GM12873 (cell line): Measurements from ENCODE around the gene DLX1.

Experiments used
- CTCF ChIP-seq: IDR thresholded peaks from 2 replicates; pipeline ENCODE4 v1.5.1; 2012; ENCODE audit warnings: low read depth, mild to moderate bottlenecking, moderate library complexity, low read length, control low read depth; ENCODE audit not compliant: insufficient read depth; ENCODE audit errors: missing control alignments

DLX1 gene

GRCh38 chr2:172090044-172090961, 5.0 kb downstream of the DLX1 start:
- TF ChIP-seq CTCF = no peak

- no peak for TF ChIP-seq CTCF
These were observed 5.8 kb downstream of the DLX1 start for GRCh38 chr2:172091000-172091641.

- no peak for TF ChIP-seq CTCF
These were observed 6.7 kb downstream of the DLX1 start for GRCh38 chr2:172091761-172092566.

- TF ChIP-seq CTCF = no peak
These were observed 7.6 kb downstream of the DLX1 start for GRCh38 chr2:172092716-172093415.

- TF ChIP-seq CTCF = no peak
These were observed 8.3 kb downstream of the DLX1 start for GRCh38 chr2:172093416-172094293.

GRCh38 chr2:172094294-172095145, 9.2 kb downstream of the DLX1 start:
- no peak for TF ChIP-seq CTCF
